Measurements from ENCODE around the gene TSPAN13. TPM values are rescaled to one million over a fixed set of nuclear protein-coding genes. Genes with fewer than 3 reads are reported as not detected.

The TSPAN13 gene
- total RNA-seq, 1 experiment from 2014 or later = 14.0 TPM

GRCh38 chr7:16710651-16711050 is 42.9 kb upstream of the TSPAN13 start:
- BruUV-seq (replicated peaks) = no TSS peak
- Mint-ChIP-seq H3K27ac (ENCODE audit: low read depth, unreplicated experiment) (no peak overlapping the region), H3K4me3 (ENCODE audit: unreplicated experiment) (no peak overlapping the region), H3K4me1 (ENCODE audit: insufficient read depth, unreplicated experiment) (no peaks in the 10 kb centered on the region), H3K27me3 (ENCODE audit: insufficient read depth, unreplicated experiment) (no peaks in the 10 kb centered on the region), H3K9me3 (ENCODE audit: unreplicated experiment) (no peaks in the 10 kb centered on the region), H3K36me3 (ENCODE audit: insufficient read depth, unreplicated experiment) (peaks cover 41% of the 10 kb centered on the region)
- DNase-seq (ENCODE audit: unreplicated experiment) = no peak
- ChIA-PET CTCF (interaction anchor here (0.7 kb wide), 1 partner anchor 181 kb away, joined by 3 read pairs; no protein-coding TSS in a partner anchor), POLR2A (no interaction called here)
- TF ChIP-seq CTCF (IDR thresholded peaks at IDR 0.05; ENCODE audit: unreplicated experiment) = no peak
- intact Hi-C loops (cut with micrococcal nuclease) = no loop called here

DNA sequence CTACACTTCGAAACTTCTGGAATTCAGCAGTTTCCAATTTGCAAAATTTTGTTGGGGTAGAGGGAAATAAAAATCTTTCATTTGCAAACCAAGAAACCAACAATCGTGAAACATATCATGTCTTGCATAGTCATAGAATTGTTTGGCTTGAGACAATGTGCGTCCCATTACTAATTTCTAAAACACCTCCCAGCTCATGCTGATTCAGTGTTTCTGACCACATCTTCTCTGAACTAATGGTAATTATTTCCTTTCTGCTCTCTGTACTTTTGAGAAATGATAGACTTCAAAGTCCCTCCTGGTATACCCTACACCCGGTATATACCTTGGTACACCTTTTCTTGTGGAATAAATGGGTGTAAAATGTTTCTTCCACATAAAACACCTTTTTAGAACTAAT is 41.8 kb upstream of the TSPAN13 start:
- no peaks in the 10 kb centered on the region for H3K4me1 Mint-ChIP-seq (ENCODE audit: insufficient read depth, unreplicated experiment)
- DNase-seq (ENCODE audit: unreplicated experiment) = no peak
- intact Hi-C loops (cut with micrococcal nuclease) = no loop called here
- peaks cover 30% of the 10 kb centered on the region for H3K36me3 Mint-ChIP-seq (ENCODE audit: insufficient read depth, unreplicated experiment)
- no peaks in the 10 kb centered on the region for H3K9me3 Mint-ChIP-seq (ENCODE audit: unreplicated experiment)
- no peak overlapping the region for H3K4me3 Mint-ChIP-seq (ENCODE audit: unreplicated experiment)
- CTCF ChIA-PET = no interaction called here
- H3K27me3 Mint-ChIP-seq (ENCODE audit: insufficient read depth, unreplicated experiment) = no peaks in the 10 kb centered on the region
- no peak for TF ChIP-seq CTCF (IDR thresholded peaks at IDR 0.05; ENCODE audit: unreplicated experiment)
- H3K27ac Mint-ChIP-seq (ENCODE audit: low read depth, unreplicated experiment) = no peak overlapping the region
- POLR2A ChIA-PET = no interaction called here
- no TSS peak for BruUV-seq (replicated peaks)

DNA sequence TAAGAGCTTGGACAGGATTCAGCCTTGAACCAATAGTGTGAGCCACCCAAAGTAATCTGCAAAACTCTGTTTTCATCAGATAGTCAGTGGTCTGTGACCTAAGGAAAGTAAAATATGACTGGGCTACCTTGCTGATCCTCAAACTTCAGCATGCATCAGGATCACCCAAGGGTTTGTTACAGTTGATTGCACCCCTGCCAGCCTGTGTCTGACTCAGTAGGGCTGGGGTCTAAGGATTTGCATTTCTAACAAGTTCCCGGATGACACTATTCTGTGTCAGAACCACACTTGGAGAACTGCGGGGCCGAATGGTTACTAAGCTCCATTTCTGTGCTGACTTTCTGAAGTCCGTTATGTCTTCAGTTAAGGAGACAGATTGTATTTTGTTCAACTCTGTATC is 40.6 kb upstream of the TSPAN13 start:
- H3K4me3 Mint-ChIP-seq (ENCODE audit: unreplicated experiment) = no peak overlapping the region
- ChIA-PET POLR2A (interaction anchor here (0.6 to 0.7 kb wide), 3 partner anchors 89 to 587 kb away, joined by 3 to 5 read pairs (median 4); no protein-coding TSS in a partner anchor), CTCF (interaction anchor here (0.6 to 0.9 kb wide), 3 partner anchors 10 to 169 kb away, joined by 3 to 4 read pairs (median 3); partner anchors contain the start of gene AGR3)
- H3K27me3 Mint-ChIP-seq (ENCODE audit: insufficient read depth, unreplicated experiment) = no peaks in the 10 kb centered on the region
- BruUV-seq (replicated peaks) = no TSS peak
- no peaks in the 10 kb centered on the region for H3K4me1 Mint-ChIP-seq (ENCODE audit: insufficient read depth, unreplicated experiment)
- TF ChIP-seq CTCF (IDR thresholded peaks at IDR 0.05; ENCODE audit: unreplicated experiment) = no peak
- H3K27ac Mint-ChIP-seq (ENCODE audit: low read depth, unreplicated experiment) = no peak overlapping the region
- no peak for DNase-seq (ENCODE audit: unreplicated experiment)
- no peaks in the 10 kb centered on the region for H3K9me3 Mint-ChIP-seq (ENCODE audit: unreplicated experiment)
- intact Hi-C loops (cut with micrococcal nuclease) = no loop called here
- H3K36me3 Mint-ChIP-seq (ENCODE audit: insufficient read depth, unreplicated experiment) = peaks cover 20% of the 10 kb centered on the region

- intact Hi-C loops (cut with micrococcal nuclease) = no loop called here
- Mint-ChIP-seq H3K27ac (ENCODE audit: low read depth, unreplicated experiment) (no peak overlapping the region), H3K4me3 (ENCODE audit: unreplicated experiment) (no peak overlapping the region), H3K4me1 (ENCODE audit: insufficient read depth, unreplicated experiment) (no peaks in the 10 kb centered on the region), H3K27me3 (ENCODE audit: insufficient read depth, unreplicated experiment) (no peaks in the 10 kb centered on the region), H3K9me3 (ENCODE audit: unreplicated experiment) (no peaks in the 10 kb centered on the region), H3K36me3 (ENCODE audit: insufficient read depth, unreplicated experiment) (peaks cover 9% of the 10 kb centered on the region)
- DNase-seq (ENCODE audit: unreplicated experiment) = no peak
- CTCF ChIA-PET = interaction anchor here (0.6 kb wide), 2 partner anchors 16 to 127 kb away, joined by 5 read pairs; no protein-coding TSS in a partner anchor
- BruUV-seq (replicated peaks) = no TSS peak
- POLR2A ChIA-PET = interaction anchor here (2.4 kb wide), 1 partner anchor 12 kb away, joined by 4 read pairs; no protein-coding TSS in a partner anchor
- TF ChIP-seq CTCF (IDR thresholded peaks at IDR 0.05; ENCODE audit: unreplicated experiment) = no peak
These were observed 37.6 kb upstream of the TSPAN13 start for GRCh38 chr7:16715928-16716327.

Measured in MCF 10A (cell line).